HG02571 (cell line): Measurements from ENCODE around the gene IQCB1.
"Not testable (repeated sequence)": the region's sequence is repeated elsewhere in the genome, so short reads cannot be mapped to it uniquely, and the experiment has no call there.

Experiments
- ATAC-seq: cut with Tn5 transposase; IDR thresholded peaks from one replicate; pipeline ENCODE4 v1.9.1; 2021; ENCODE audit warnings: mild to moderate bottlenecking, moderate library complexity; ENCODE audit not compliant: unreplicated experiment

IQCB1 gene

GRCh38 chr3:121834671-121835464, at the start of gene IQCB1, which contains the start of gene EAF2:
IQCB1 (minus strand) TSS chr3:121835060; CDS start chr3:121828960, 6,100 bp downstream.
EAF2 (plus strand) TSS chr3:121835209; CDS start chr3:121835286, 77 bp downstream.
- ATAC-seq: peak; percentile 97

- no peak for ATAC-seq
These were observed 48.6 kb upstream of the IQCB1 start for GRCh38 chr3:121883507-121883906.

GRCh38 chr3:121878411-121878810, 43.6 kb upstream of the IQCB1 start:
- ATAC-seq: no peak

- ATAC-seq: no peak
These were observed 36.6 kb upstream of the IQCB1 start for GRCh38 chr3:121871430-121871829.

- no peak for ATAC-seq
These were observed 35.9 kb upstream of the IQCB1 start for GRCh38 chr3:121870717-121871116.

- ATAC-seq: no peak
These were observed 34.9 kb upstream of the IQCB1 start for GRCh38 chr3:121869736-121870135.

- no peak for ATAC-seq
These were observed 28.9 kb upstream of the IQCB1 start for GRCh38 chr3:121863801-121864200.

- ATAC-seq: not testable (repeated sequence)
These were observed 28.4 kb upstream of the IQCB1 start for GRCh38 chr3:121863247-121863646.

- not testable (repeated sequence) for ATAC-seq
These were observed 22.9 kb upstream of the IQCB1 start for GRCh38 chr3:121857778-121858177.

GRCh38 chr3:121855555-121855954, 20.7 kb upstream of the IQCB1 start:
- no peak for ATAC-seq

- no peak for ATAC-seq
These were observed 17.4 kb upstream of the IQCB1 start for GRCh38 chr3:121852256-121852655.

GRCh38 chr3:121844892-121845291, 10.0 kb upstream of the IQCB1 start:
- no peak for ATAC-seq

- no peak for ATAC-seq
These were observed 5.1 kb upstream of the IQCB1 start for GRCh38 chr3:121839962-121840361.

- ATAC-seq: no peak
These were observed 1.6 kb upstream of the IQCB1 start for GRCh38 chr3:121836481-121836880.

GRCh38 chr3:121836064-121836463, 1.2 kb upstream of the IQCB1 start:
- ATAC-seq: no peak

- peak; percentile 22 for ATAC-seq
These were observed 573 bp upstream of the IQCB1 start for GRCh38 chr3:121835465-121835801.

- ATAC-seq: no peak
These were observed 646 bp downstream of the IQCB1 start for GRCh38 chr3:121834157-121834670.

GRCh38 chr3:121822973-121823372, 11.9 kb downstream of the IQCB1 start:
- ATAC-seq: no peak

GRCh38 chr3:121821421-121822199, 13.2 kb downstream of the IQCB1 start:
- no peak for ATAC-seq

GRCh38 chr3:121819236-121819635, 15.6 kb downstream of the IQCB1 start:
- no peak for ATAC-seq

- ATAC-seq: no peak
These were observed 16.3 kb downstream of the IQCB1 start for GRCh38 chr3:121818578-121818977.

- ATAC-seq: no peak
These were observed 17.1 kb downstream of the IQCB1 start for GRCh38 chr3:121817753-121818152.
